Measurements from ENCODE around the gene DENND2A.

DENND2A gene

DNA sequence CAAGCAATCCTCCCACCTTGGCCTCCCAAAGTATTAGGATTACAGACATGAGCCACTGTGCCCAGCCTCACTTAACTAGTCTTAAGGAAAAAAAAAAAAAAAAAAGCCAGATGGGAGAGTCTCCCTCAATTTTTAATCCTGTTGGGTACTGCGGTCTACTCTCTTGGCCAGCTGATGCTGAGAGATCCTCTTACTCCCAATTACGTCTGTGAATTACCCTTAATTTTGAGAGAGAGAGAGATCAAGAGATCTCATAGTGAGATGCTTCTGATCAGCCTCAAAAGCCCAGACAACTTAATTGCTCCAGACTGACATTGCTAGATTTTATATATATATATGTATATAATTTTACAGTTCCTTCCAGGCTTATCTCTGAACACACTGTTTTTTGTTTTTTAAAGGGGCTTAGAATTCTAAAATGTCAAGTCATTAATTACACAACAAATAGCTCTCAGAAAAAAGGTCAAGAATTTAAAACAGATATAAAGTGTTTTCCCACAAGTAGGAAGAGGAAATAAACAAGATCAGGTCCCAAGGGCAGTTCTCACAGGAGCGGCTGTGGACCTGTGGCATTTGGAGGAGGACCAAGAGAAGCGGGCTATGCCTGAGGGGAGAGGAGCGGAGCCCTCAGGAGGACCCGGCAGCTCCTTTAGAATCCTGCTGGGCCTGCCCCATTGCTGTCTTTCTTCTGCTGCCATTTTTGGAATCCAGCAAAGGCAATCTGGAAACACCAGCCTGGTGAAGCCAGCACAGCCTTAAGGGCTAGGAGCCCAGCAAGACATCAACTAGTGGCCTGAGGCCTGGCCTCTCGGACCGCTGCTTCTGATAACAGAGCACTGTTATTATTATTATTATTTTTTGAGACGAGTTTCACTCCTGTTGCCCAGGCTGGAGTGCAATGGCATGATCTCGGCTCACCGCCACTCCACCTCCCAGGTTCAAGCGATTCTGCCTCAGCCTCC is 30.1 kb downstream of the DENND2A start:
- TF ChIP-seq YY1 (IDR thresholded peaks at IDR 0.05; ENCODE audit: insufficient read depth, insufficient read length), result no peak
- no peak for TF ChIP-seq ZNF274 (IDR thresholded peaks at IDR 0.05; ENCODE audit: low read depth, low read length)
- no peak for TF ChIP-seq SUZ12 (IDR thresholded peaks at IDR 0.05; ENCODE audit: extremely low read depth, insufficient read depth, insufficient read length)
- DNase-seq (ENCODE audit: low read depth, low spot score), result no peak

DNA sequence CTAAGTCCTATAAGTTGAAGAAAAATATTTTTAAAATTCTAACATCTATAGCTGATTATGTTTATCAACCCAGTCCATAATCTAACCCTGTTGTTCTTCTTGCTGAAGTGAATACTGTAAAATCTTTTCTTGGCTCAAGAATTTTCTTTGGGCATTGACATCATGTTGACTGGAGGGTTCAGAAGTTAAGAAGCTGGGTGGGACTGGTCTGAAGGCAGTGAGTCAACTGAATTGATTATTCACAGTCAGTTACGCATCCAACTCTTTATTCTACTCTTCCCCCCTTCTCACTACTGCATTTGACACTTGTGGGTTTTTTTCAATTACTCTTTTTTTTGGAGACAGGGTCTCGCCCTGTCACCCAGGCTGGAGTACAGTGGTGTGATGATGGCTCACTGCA is 31.0 kb downstream of the DENND2A start:
- DNase-seq (ENCODE audit: low read depth, low spot score), result no peak
- Histone ChIP-seq H3K4me1 (ENCODE audit: insufficient read depth, insufficient read length) (no peaks in the 10 kb centered on the region), H3K36me3 (ENCODE audit: insufficient read depth, insufficient read length, low read length) (peaks cover 5% of the 10 kb centered on the region), H3K9ac (ENCODE audit: insufficient read length, low read depth) (no peak overlapping the region), H3K27me3 (ENCODE audit: insufficient read depth, insufficient read length) (no peaks in the 10 kb centered on the region), H3K9me3 (ENCODE audit: insufficient read depth, low read length) (no peaks in the 10 kb centered on the region), H3K4me3 (ENCODE audit: insufficient read length, low read depth) (no peak overlapping the region)
- TF ChIP-seq YY1 (IDR thresholded peaks at IDR 0.05; ENCODE audit: insufficient read depth, insufficient read length) (no peak), SUZ12 (IDR thresholded peaks at IDR 0.05; ENCODE audit: extremely low read depth, insufficient read depth, insufficient read length) (no peak), ZNF274 (IDR thresholded peaks at IDR 0.05; ENCODE audit: low read depth, low read length) (no peak)

More for the DNA sequence above, 30.1 kb downstream of the DENND2A start:
- H3K27me3 ChIP-seq (ENCODE audit: insufficient read depth, insufficient read length), result no peaks in the 10 kb centered on the region
- no peak overlapping the region for H3K4me3 ChIP-seq (ENCODE audit: insufficient read length, low read depth)
- no peaks in the 10 kb centered on the region for H3K9me3 ChIP-seq (ENCODE audit: insufficient read depth, low read length)
- H3K36me3 ChIP-seq (ENCODE audit: insufficient read depth, insufficient read length, low read length), result peaks cover 5% of the 10 kb centered on the region
- H3K9ac ChIP-seq (ENCODE audit: insufficient read length, low read depth), result no peak overlapping the region
- H3K4me1 ChIP-seq (ENCODE audit: insufficient read depth, insufficient read length), result no peaks in the 10 kb centered on the region

DNA sequence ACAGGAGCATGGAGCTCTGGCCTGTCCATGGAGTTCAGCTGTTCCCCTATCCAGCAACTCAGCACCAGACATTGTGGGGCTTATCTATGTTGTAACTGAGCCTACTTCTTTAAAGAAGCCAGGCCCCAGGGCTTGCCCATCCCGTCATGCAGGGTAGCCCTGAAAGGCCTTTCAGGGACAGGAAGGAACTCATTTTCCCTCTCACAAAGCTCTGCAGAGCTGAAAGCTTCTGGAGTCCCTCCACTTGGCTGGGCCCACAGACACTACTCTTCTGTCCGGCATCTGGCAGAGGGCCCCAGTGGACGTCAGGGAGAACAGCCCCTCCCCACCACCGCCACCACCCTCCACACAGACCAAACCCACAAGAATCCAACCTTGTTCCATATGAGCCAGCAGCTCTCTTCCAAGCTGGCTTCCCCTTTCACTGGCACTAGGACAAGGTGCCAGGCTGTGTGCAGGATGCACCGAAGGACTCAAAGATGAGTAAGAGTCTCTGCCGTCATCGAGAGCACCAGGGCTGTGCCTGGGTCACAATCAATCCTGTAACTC is 33.1 kb downstream of the DENND2A start:
- TF ChIP-seq YY1 (IDR thresholded peaks at IDR 0.05; ENCODE audit: insufficient read depth, insufficient read length), result no peak
- TF ChIP-seq SUZ12 (IDR thresholded peaks at IDR 0.05; ENCODE audit: extremely low read depth, insufficient read depth, insufficient read length), result no peak
- TF ChIP-seq ZNF274 (IDR thresholded peaks at IDR 0.05; ENCODE audit: low read depth, low read length), result no peak
- Histone ChIP-seq H3K4me1 (ENCODE audit: insufficient read depth, insufficient read length) (no peaks in the 10 kb centered on the region), H3K9ac (ENCODE audit: insufficient read length, low read depth) (no peak overlapping the region)

DNA sequence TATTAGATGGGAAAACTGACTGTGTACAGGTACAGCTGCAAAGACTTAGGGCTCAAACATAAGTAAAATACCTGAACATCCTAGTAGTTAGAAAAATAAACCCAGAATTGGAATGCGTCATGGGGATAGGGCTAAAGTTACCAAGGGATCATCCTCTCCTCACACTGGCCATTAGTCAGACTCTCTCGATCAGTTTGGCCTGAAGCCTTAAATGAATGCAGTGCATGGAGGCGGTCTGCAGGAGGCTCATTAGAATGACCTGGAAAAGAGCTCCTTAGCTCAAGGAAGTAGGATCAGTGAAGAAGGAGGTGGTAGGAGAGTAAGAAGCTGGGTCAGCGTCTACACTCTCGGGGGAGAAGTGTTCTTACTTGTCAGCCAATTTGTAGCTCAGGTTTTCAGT is 35.3 kb downstream of the DENND2A start:
- Histone ChIP-seq H3K9me3 (ENCODE audit: insufficient read depth, low read length) (no peaks in the 10 kb centered on the region), H3K36me3 (ENCODE audit: insufficient read depth, insufficient read length, low read length) (peaks cover 18% of the 10 kb centered on the region), H3K27me3 (ENCODE audit: insufficient read depth, insufficient read length) (no peaks in the 10 kb centered on the region), H3K4me3 (ENCODE audit: insufficient read length, low read depth) (no peak overlapping the region), H3K4me1 (ENCODE audit: insufficient read depth, insufficient read length) (no peaks in the 10 kb centered on the region), H3K9ac (ENCODE audit: insufficient read length, low read depth) (no peak overlapping the region)
- no peak for DNase-seq (ENCODE audit: low read depth, low spot score)
- TF ChIP-seq ZNF274 (IDR thresholded peaks at IDR 0.05; ENCODE audit: low read depth, low read length) (no peak), YY1 (IDR thresholded peaks at IDR 0.05; ENCODE audit: insufficient read depth, insufficient read length) (no peak), SUZ12 (IDR thresholded peaks at IDR 0.05; ENCODE audit: extremely low read depth, insufficient read depth, insufficient read length) (no peak)

More for the DNA sequence above, 33.1 kb downstream of the DENND2A start:
- Histone ChIP-seq H3K4me3 (ENCODE audit: insufficient read length, low read depth) (no peak overlapping the region), H3K36me3 (ENCODE audit: insufficient read depth, insufficient read length, low read length) (peaks cover 5% of the 10 kb centered on the region), H3K27me3 (ENCODE audit: insufficient read depth, insufficient read length) (no peaks in the 10 kb centered on the region), H3K9me3 (ENCODE audit: insufficient read depth, low read length) (no peaks in the 10 kb centered on the region)
- no peak for DNase-seq (ENCODE audit: low read depth, low spot score)

DNA sequence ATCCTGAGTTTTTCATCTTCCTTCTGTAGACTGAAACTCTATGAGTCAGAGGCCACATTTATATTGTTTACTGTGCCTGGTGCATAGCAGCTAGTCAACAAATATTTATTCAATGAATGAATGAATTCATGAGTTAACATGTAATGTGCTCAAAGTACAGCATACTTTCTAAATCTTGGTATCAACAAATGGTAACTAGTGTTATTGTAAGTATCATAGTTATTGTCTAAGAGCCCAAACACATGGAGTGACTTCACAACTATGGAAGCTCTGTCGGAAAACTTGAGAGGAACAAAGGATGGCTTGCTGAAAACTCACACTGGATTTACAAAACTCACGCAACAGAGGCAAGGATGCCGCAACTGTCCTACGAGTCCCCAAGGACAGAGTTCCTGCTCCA is 35.9 kb downstream of the DENND2A start:
- Histone ChIP-seq H3K36me3 (ENCODE audit: insufficient read depth, insufficient read length, low read length) (peaks cover 20% of the 10 kb centered on the region), H3K9ac (ENCODE audit: insufficient read length, low read depth) (no peak overlapping the region), H3K4me3 (ENCODE audit: insufficient read length, low read depth) (no peak overlapping the region), H3K27me3 (ENCODE audit: insufficient read depth, insufficient read length) (no peaks in the 10 kb centered on the region), H3K9me3 (ENCODE audit: insufficient read depth, low read length) (no peaks in the 10 kb centered on the region), H3K4me1 (ENCODE audit: insufficient read depth, insufficient read length) (no peaks in the 10 kb centered on the region)
- no peak for DNase-seq (ENCODE audit: low read depth, low spot score)
- TF ChIP-seq SUZ12 (IDR thresholded peaks at IDR 0.05; ENCODE audit: extremely low read depth, insufficient read depth, insufficient read length), result no peak
- no peak for TF ChIP-seq YY1 (IDR thresholded peaks at IDR 0.05; ENCODE audit: insufficient read depth, insufficient read length)
- TF ChIP-seq ZNF274 (IDR thresholded peaks at IDR 0.05; ENCODE audit: low read depth, low read length), result no peak

DNA sequence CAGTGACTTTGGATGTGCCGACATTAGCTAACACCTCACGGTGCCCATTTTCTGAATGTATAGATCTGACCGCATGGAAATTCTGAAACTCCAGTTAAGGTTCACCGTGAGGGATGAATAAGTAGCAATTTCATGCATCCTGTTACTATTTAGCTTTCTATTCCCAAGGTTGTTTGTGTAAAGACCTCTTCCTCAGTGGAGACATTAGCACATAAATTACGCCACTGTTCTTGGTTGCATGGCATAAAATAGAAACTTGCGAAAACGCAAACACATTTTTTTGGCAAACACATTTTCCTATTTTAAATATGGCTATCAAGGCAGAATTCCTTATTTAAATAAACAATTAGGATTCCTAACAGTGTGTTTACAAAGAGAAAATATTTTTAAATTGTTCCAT is 36.5 kb downstream of the DENND2A start:
- no peak overlapping the region for H3K9ac ChIP-seq (ENCODE audit: insufficient read length, low read depth)
- no peak for DNase-seq (ENCODE audit: low read depth, low spot score)
- peaks cover 20% of the 10 kb centered on the region for H3K36me3 ChIP-seq (ENCODE audit: insufficient read depth, insufficient read length, low read length)
- no peaks in the 10 kb centered on the region for H3K27me3 ChIP-seq (ENCODE audit: insufficient read depth, insufficient read length)
- H3K4me3 ChIP-seq (ENCODE audit: insufficient read length, low read depth), result no peak overlapping the region
- H3K4me1 ChIP-seq (ENCODE audit: insufficient read depth, insufficient read length), result no peaks in the 10 kb centered on the region
- H3K9me3 ChIP-seq (ENCODE audit: insufficient read depth, low read length), result no peaks in the 10 kb centered on the region
- no peak for TF ChIP-seq YY1 (IDR thresholded peaks at IDR 0.05; ENCODE audit: insufficient read depth, insufficient read length)
- TF ChIP-seq SUZ12 (IDR thresholded peaks at IDR 0.05; ENCODE audit: extremely low read depth, insufficient read depth, insufficient read length), result no peak
- TF ChIP-seq ZNF274 (IDR thresholded peaks at IDR 0.05; ENCODE audit: low read depth, low read length), result no peak

DNA sequence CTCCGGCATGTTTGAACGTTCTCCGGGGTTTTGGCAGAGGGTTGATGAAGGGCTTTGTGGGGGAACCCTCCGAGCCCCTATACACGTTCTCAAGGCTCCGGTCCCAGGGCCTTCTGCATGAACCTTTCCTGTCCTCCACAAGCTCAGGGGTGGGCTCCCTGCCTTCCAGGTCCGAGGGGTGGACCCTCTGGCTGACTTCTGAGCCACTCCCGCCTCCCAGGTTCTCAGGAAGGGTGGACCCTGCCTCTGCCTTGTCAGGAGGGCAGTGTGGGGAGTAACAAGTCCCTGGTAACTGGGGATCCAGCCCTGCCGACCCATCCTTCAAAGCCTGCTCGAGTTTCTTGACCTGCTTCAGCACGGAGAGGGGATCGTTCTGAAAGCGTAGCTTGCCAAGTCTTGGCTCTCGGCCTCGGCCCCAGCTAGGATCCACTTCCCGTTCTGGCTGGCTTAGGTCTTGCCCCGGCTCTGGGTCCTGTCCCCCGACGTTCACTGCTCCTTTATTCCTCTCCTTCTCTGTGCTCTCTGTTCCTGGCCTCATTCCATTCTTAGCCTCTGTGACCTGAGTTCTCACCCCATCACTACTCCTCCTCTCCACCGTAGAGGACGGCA is 38.9 kb downstream of the DENND2A start:
- no peaks in the 10 kb centered on the region for H3K27me3 ChIP-seq (ENCODE audit: insufficient read depth, insufficient read length)
- TF ChIP-seq YY1 (IDR thresholded peaks at IDR 0.05; ENCODE audit: insufficient read depth, insufficient read length) (no peak), ZNF274 (IDR thresholded peaks at IDR 0.05; ENCODE audit: low read depth, low read length) (no peak), SUZ12 (IDR thresholded peaks at IDR 0.05; ENCODE audit: extremely low read depth, insufficient read depth, insufficient read length) (no peak)
- H3K36me3 ChIP-seq (ENCODE audit: insufficient read depth, insufficient read length, low read length), result peaks cover 19% of the 10 kb centered on the region
- no peak for DNase-seq (ENCODE audit: low read depth, low spot score)
- no peak overlapping the region for H3K9ac ChIP-seq (ENCODE audit: insufficient read length, low read depth)
- H3K9me3 ChIP-seq (ENCODE audit: insufficient read depth, low read length), result no peaks in the 10 kb centered on the region
- no peak overlapping the region for H3K4me3 ChIP-seq (ENCODE audit: insufficient read length, low read depth)
- H3K4me1 ChIP-seq (ENCODE audit: insufficient read depth, insufficient read length), result no peaks in the 10 kb centered on the region
